Fibroblast of the conjunctiva (primary cell): ENCODE measurements around the gene ZNF878.
A peak's percentile ranks its signal among the peaks of the same experiment; 100 is the strongest.
"Not testable (repeated sequence)": the region's sequence is repeated elsewhere in the genome, so short reads cannot be mapped to it uniquely, and the experiment has no call there.

Experiments
- DNase-seq: peaks from one replicate; pipeline ENCODE4 v3.0.0-alpha.2; 2010; ENCODE audit warnings: low read depth

The ZNF878 gene

DNA sequence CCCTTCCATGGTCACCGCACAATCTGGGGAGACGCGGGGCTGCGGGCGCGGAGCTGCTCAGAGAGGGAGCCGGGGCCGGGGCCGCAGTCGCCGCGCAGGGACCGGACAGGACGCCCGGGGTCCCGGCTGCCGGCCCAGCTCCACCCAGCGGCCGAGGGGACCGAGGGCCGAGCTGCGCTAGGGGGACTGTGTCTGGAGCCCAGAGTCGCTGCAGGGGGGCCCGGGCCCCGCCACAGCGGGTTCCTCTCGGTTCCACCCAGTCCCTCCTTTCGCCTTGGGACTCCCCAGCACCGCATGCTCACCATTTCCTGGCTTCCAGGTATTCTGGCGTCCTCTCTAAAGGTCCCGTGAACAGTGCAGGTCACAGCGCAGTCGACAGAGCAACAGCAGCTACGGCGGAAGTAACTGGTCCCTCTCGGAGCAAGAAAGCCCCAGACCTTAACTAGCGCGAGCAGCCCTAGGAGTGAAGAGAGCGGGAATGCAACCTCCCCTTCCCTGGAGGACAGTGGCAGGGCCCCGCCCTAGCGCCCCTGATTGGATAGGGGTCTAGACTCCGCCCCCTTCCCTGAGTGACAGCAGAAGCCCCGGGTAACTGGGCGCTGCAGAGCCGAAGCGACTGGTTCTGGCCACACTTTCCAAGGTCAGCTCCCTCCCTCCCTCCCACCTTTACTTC is at the start of gene ZNF878:
Gene ZNF878 (minus strand): TSS at position 465 of the 673 bp plus-strand sequence. CDS start 160 bp downstream, at position 305.
- DNase-seq, result peak; percentile 49

DNA sequence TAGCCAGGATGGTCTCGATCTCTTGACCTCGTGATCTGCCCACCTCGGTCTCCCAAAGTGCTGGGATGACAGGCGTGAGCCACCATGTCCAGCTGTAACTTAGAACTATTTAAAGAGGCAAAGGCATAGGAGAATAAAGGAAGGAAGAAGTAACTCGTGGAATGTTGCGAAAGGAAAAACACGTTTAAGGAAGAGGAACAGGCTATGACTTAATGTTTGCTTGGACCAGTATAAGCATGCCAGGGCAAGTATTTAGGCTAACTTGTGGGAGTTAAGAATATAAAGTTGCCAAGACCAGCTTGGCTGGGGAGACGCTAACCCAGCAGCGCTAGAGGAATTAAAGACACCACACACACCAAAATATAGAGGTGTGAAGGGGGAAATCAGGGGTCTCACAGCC is 45.3 kb upstream of the ZNF878 start:
- no peak for DNase-seq

DNA sequence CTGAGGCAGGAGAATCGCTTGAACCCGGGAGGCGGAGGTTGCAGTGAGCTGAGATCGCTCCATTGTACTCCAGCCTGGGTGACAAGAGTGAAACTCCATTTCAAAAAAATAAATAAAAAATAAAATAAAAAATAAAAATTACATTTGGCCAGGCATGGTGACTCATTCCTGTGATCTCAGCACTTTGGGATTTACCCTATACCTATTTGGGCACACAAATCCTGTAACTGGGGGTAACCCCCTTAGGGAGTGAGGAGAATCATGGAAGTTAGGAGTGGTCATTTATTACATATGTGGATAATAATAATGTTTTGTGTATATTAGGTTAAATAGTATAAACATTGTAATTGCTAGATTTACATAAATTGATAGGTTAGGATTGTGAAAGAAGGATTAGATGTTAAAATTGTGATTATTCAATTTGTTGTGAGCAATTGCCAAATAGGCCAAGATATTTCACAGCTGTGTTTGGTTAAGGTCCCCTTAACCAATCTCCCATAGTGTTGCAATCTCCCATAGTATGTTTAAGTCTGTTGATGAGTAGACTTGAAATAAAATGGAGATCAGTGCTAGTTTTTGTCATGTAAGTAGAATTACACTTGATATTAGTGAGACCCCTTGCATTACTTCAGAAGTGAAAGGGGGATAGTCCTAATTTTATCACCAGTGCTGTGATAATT is 42.5 kb upstream of the ZNF878 start:
- peak; percentile 28 for DNase-seq

DNA sequence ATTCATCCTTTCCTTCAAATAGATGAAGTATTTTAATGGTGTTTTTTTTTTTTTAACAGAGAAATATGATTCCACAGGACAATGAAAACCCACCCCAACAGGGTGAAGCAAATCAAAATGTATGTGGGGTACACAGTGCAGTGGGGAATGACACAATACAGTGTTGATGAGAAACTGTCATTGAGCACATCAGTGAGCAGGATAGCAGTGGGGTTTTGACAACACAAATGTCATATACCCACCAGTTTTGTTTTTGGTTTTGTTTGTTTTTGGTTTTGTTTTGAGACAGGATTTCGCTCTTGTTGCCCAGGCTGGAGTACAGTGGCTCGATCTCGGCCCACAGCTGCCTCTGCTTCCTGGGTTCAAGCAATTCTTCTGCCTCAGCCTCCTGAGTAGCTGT is 41.0 kb upstream of the ZNF878 start:
- DNase-seq, result no peak

DNA sequence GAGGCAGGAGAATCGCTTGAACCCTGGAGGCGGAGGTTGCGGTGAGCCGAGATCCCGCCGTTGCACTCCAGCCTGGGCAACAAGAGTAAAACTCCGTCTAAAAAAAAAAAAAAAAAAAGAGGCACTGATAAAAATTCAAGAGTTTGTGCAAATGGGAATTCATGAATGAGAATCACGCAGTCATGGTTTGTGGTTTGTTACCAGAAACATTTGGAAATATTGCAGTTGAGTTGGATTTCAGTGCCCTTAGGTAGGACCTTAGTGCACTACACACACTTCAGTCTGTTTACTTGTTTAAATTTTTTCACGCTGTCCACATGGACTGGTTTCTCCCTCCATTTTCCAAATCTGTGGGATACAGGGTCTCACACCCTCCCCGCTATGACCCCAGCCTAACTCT is 40.2 kb upstream of the ZNF878 start:
- DNase-seq, result no peak

DNA sequence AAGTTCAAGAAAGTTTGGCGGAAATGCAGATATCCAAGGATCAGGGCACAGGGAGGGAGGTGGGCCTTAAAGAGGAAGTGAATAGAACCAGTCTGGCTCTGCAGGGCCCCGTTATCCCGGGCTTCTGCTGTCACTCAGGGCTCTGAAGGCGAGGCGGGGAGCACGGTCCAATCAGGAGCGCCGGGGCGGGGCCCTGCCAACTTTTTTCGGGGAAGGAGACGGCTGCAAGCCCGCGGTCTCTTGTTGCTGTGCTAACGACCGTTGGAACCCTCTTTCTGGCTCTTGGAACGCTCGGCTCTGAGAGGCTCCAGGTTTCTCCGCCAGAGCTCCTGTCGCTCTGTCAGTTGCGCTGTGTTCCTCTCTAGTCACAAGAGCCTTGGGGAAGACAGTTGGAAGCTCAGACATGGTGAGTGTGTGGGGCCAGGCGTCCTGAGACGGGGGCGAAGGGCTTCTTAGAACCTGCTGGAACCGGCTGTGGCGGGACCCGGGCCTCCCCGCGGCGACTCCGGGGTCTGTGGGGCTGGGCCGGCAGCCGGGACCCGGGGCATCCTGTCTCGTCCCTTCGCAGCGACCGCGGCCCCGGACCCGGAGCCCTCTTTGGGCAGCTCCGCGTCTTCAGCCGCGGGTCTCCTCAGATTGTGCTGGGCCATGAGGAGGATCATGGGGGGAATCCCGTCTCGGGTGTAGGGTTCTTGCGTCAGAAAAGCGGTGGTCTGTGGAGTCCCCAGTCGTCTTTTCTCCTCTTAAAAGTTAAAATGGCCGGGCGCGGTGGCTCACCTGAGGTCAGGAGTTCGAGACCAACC is 39.5 kb upstream of the ZNF878 start:
- DNase-seq, result peak; percentile 82

DNA sequence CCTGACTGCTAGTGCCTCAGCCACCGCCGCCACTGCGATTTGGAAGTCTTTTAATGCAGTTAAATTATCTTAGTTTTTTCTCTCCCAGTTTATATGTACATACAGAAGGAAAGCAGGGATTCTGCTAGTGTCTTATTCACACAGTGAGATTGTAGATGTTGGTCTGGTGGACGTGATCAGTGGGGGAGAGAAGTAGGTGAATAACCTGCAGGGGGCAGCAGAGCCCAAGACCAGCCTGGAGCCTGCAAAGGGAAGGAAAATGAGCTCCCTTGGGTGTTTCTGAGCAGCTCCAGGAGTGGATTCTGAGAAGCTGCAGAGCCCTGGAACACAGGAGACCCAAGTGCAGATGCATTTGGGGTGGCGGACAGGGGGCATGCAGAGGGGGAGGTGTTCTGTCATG is 38.0 kb upstream of the ZNF878 start:
- DNase-seq, result peak; percentile 38

DNA sequence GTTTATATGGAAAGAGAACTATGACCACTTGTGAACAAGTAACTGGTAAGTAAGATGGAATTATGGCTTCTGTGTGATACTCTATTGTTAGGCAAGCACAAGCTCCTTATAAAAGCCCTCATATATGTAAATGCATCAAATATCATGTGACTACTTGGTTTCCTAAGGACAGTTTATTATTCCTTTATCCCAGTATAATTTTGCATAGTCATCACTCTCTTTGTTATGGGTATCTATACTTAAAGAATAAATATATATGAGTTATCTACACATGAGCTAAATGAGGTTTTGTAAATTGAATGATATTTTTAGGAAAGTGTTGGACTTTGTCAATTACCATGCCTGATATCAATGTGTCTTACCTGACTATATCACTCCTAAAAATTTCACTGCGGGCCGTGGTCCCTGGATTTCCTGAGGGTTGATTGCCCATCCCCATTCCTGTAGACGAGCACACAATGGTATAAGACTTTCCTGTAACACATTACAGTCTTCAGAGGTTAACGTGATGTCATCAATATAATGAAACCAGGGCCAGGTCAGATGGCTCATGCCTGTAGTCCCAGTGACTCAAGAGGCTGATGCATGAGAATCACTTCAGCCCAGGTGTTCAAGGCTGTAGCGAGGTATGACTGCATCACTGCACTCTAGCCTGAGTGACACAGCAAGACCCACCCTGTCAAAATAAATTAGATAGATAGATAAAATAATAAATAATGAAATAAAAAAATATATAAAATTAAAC is 32.5 kb upstream of the ZNF878 start:
- no peak for DNase-seq

DNA sequence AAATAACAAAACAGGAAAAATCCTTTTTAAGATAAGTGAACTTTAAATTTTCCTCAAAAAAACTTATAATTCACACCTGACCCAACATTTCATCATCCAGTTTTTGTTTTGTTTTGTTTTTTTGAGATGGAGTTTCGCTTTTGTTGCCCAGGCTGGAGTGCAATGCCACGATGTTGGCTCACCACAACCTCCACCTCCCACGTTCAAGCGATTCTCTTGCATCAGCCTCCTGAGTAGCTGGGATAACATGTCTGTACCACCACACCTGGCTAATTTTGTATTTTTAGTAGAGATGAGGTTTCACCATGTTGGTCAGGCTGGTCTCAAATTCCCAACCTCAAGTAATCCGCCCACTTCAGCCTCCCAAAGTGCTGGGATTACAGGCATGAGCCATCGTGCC is 30.6 kb upstream of the ZNF878 start:
- DNase-seq, result not testable (repeated sequence)

DNA sequence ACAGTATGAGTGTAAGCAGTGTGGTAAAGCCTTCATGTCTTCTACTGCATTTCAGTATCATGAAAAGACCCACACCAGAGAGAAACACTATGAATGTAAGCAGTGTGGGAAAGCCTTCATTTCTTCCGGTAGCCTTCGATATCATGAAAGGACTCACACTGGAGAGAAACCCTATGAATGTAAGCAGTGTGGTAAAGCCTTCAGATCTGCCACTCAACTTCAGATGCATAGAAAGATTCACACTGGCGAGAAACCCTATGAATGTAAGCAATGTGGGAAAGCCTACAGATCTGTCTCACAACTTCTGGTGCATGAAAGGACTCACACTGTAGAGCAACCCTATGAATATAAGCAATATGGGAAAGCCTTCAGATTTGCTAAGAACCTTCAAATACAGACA is 24.6 kb upstream of the ZNF878 start:
- DNase-seq, result no peak

DNA sequence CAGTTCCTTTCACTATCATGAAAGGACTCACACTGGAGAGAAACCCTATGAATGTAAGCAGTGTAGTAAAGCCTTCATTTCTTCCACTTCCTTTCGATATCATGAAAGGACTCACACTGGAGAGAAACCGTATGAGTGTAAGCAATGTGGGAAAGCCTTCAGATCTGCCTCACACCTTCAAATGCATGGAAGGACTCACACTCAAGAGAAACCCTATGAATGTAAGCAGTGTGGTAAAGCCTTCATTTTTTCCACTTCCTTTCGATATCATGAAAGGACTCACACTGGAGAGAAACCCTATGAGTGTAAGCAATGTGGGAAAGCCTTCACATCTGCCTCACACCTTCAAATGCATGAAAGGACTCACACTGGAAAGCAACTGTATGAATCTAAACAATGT is 23.6 kb upstream of the ZNF878 start:
- not testable (repeated sequence) for DNase-seq

DNA sequence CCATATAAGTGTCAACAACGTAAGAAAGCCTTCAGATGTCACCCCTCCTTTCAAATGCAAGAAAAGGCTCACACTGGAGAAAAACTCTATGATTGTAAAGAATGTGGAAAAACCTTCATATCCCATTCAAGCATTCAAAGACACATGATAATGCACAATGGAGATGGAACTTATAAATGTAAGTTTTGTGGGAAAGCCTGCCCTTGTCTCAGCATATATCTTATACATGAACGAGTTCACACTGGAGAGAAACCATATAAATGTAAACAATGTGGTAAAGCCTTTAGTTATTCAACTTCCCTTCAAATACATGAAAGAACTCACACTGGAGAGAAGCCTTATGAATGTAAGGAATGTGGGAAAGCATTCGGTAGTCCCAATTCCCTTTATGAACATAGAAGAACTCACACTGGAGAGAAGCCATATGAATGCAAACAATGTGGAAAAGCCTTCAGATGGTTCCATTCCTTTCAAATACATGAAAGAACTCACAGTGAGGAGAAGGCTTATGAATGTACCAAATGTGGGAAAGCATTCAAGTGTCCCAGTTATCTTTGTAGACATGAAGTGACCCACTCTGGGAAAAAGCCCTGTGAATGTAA is 22.9 kb upstream of the ZNF878 start:
- DNase-seq, result no peak

DNA sequence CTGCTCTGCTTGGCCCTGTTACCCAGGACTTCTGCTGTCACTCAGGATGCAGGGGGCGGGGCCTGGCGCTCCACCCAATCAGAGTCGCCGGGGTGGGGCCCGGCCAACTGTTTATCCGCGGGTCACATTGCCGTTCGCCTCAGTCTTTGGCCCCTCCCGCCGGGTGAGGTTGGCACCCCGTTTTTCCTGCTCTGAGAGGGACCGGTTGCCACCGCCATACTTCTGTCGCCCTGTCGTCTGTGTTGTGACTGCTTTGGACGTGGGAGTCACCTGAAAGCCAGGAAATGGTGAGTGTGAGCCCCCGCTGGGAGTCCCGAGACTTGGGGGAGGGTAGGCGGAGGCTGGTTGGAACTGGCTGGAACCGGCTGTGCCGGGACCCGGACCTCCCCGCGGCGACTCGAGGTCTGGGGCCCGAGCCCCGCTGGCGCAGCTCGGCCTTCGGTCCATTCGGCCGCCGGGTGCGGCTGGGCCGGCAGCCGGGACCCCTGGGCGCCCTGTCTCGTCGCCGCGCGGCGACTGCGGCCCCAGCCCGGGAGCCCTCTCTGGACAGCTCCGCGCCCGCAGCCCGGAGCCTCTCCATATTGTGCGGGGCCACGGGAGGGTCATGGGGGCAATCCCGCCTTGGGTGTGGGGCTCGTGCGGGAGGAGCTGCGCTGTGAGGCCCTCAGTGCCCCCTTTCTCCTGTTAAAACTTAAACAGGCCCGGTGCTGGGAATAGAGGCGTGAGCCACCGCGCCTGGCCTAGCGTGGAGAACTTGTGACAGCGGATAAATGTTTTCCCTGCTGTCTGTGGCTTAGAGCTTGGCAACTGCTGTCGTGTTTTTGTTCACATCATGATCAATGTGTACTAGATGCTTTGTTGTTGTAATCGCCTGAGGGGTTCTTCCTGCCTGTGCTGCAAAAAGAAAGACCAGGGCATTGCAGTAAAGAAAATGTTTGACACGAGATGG is 12.1 kb upstream of the ZNF878 start, which contains the start of gene ZNF844:
Gene ZNF844 (plus strand): TSS at position 142 of the 949 bp plus-strand sequence. CDS start 143 bp downstream, at position 285.
- peak; percentile 70 for DNase-seq

DNA sequence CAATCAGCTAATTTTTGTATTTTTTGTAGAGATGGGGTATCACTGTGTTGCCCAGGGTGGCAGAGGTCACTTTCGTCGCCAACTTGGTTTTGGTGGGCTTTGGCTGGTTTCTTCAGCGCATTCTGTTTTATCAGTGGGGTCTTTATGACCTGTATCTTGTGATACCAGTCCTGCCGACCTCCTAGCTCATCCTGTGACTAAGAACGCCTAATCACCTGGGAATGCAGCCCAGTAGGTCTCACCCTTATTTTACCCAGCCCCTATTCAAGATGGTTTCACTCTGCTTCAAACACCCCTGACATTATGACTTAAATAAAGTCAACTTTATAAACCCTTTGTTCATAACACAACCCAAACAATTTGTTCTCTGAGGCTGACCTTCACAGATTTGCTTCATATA is 3.0 kb upstream of the ZNF878 start:
- DNase-seq, result no peak

DNA sequence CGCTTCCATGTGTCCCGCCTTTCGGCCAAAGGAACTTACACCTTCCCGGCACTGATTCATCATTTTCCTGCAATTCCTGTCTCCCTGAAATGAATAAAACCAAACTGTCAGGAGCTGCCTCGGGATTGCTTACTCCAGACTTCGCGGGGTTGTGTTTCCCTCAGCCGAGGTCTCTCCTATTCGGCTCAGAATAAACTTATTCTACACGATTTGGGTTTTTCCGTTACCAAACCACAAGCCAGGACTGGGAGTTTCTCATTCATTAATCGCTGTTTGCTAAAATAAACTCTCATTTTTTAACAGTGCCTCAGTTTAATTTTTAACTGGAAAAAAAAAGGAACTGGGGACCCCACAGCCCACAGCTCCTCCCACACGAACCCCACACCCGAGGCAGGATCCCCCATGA is 667 bp downstream of the ZNF878 start:
- DNase-seq, result no peak

DNA sequence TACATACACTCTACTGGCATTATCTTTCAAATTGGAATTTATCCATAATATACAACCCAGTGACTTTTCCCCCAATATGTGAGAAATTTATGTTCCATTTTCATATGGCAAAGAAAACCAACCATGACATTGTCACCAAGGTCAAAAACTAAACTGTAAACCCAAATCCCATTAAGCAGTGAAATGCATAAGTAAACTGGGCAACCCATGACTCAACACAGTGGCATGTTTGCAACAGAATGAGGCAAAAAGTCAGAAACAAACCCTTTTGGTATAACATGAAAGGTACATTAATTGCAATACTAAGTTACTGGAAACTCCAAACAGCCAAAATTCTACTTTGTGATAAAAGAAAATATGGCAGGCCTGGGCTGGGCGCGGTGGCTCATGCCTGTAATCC is 4.9 kb downstream of the ZNF878 start:
- no peak for DNase-seq

DNA sequence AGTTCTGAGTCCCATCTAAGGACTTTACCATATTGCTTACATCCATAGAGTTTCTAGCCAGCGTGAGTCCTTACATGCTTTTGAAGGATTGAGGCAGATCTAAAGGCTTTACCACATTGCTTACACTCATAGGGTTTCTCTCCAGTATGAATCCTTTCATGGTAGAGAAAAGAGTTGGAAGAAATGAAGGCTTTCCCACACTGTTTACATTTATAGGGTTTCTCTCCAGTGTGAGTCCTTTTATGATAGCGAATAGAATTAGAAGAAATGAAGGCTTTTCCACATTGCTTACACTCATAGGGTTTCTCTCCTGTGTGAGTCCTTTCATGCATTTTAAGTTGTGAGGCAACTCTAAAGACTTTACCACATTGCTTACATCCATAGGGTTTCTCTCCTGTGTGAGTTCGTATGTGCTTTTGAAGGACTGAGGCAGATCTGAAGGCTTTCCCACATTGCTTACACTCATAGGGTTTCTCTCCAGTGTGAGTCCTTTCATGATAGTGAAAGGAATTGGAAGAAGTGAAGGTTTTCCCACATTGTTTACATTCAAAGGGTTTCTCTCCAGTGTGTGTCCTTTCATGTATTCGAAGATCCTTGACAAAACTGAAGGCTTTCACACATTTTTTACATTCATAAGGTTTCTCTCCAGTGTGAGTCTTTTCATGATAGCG is 8.9 kb downstream of the ZNF878 start:
- DNase-seq, result no peak

DNA sequence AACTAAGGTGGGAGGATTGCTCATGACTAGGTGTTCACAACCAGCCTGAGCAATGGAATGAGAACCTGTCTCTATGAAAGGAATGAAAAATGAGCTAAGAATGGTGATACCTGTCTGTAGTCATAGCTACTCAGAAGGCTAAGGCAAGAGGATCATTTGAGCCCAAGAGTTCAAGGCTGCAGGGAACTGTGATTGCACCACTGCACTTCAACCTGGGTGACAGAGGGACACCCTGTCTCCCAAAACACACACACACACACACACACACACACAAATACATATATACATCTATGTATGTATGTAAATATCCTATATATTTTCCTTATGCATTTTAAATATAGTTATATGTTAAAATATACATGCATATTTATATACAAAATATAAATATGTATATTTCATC is 9.9 kb downstream of the ZNF878 start:
- no peak for DNase-seq

DNA sequence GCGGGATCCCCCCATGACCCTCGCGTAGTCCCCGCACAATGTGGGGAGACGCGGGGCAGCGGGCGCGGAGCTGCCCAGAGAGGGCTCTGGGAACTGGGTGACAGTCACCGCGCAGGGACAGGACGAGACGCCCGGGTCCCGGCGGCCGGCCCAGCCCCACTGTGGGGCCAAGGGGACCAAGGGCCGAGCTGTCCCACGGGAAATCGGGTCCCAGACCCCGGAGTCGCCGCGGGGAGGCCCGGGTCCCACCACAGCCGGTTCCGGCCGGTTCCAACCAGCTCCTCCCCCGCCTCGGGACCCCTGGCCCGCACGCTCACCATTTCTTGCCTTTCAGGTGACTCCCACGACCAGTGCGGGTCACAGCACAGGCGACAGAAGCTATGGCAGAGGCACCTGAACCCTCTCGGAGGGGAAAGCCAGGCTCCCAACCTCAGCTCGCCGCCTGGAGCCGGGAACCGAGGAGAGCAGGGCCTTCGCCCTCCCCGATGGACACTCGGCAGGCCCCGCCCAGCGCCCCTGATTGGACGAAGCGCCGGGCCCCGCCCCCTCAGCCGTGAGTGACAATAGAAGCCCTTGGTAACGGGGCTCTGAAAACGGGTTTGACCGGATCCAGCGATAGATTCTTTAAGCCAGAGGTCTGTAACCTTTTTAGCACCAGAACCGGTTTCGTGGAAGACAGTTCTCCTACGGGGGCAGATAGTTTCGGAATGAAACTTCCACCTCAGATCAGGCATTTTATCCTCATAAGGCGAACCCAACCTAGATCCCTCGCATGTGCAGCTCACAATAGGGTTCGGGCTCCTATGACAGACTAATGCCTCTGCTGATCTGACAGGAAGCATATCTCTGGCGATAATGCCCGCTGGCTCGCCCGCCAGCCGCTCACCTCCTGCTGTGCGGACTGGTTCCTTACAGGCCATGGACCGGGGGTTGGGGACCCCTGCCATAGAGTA is 17.3 kb downstream of the ZNF878 start, which contains the start of gene ZNF433:
Gene ZNF433 (minus strand): TSS at position 460 of the 953 bp plus-strand sequence. CDS start 140 bp downstream, at position 320.
- DNase-seq, result peak; percentile 55
